GM12872 (cell line): ENCODE measurements around the gene KRT84.

Experiments used
- CTCF ChIP-seq: IDR thresholded peaks from 3 replicates; pipeline ENCODE4 v1.5.1; 2011; ENCODE audit warnings: low read depth, mild to moderate bottlenecking, low read length, moderate library complexity; ENCODE audit not compliant: insufficient read depth

Gene KRT84

GRCh38 chr12:52364061-52364460 is 21.4 kb downstream of the KRT84 start:
- TF ChIP-seq CTCF = no peak

GRCh38 chr12:52363111-52363679 is 22.3 kb downstream of the KRT84 start:
- TF ChIP-seq CTCF = no peak

- TF ChIP-seq CTCF = peak; percentile 52
Observed at GRCh38 chr12:52362118-52362726, 23.2 kb downstream of the KRT84 start.

GRCh38 chr12:52361553-52361952 is 23.9 kb downstream of the KRT84 start:
- no peak for TF ChIP-seq CTCF

- TF ChIP-seq CTCF = no peak
Observed at GRCh38 chr12:52360663-52361271, 24.7 kb downstream of the KRT84 start.

- no peak for TF ChIP-seq CTCF
Observed at GRCh38 chr12:52360106-52360662, 25.3 kb downstream of the KRT84 start.

- TF ChIP-seq CTCF = no peak
Observed at GRCh38 chr12:52359621-52360061, 25.8 kb downstream of the KRT84 start.
